ENCODE measurements around the gene SNAPC4.

DNA sequence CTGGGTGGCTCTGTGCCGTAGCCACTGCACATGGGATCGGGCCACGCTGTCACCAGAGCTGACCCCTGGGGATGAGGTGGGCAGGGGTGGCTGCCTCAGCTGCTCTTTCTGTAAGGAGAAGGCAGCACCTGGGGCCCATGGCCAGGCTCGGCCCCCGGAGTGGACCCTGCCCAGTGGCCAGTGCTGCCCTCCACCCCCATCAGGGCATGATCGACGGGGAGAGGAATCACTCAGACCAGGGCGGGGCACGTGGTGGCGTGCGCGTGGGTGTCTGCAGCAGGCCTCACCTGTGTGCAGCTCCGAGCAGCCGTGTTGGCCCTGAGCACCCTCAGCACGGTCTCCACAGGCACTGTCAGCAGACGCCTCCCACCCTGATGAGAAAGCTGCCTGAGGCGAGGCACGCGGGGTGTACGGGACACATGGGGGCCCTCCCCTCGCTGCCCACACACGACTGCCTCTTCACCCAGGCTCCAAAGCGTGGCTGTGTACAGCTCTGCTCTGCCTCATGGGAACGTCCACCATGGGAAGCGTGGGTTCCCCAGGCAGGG lies 17.9 kb downstream of the SNAPC4 start:
- TF ChIP-seq ZFP36 (IDR thresholded peaks at IDR 0.05; ENCODE audit: borderline replicate concordance, partially characterized antibody): no peak
- TF ChIP-seq POLR2A (IDR thresholded peaks at IDR 0.05; ENCODE audit: low read length): no peak
- TF ChIP-seq EP300 (IDR thresholded peaks at IDR 0.05): no peak
- TF ChIP-seq HOXA7 (CRISPR knock-in tag; IDR thresholded peaks at IDR 0.05): no peak
- TF ChIP-seq SMC3 (IDR thresholded peaks at IDR 0.05): no peak
- no peak for TF ChIP-seq SREBF2 (IDR thresholded peaks at IDR 0.05)
- TF ChIP-seq ESRRA (IDR thresholded peaks at IDR 0.05; ENCODE audit: borderline replicate concordance, low read length): no peak
- TF ChIP-seq, protein P1, sequence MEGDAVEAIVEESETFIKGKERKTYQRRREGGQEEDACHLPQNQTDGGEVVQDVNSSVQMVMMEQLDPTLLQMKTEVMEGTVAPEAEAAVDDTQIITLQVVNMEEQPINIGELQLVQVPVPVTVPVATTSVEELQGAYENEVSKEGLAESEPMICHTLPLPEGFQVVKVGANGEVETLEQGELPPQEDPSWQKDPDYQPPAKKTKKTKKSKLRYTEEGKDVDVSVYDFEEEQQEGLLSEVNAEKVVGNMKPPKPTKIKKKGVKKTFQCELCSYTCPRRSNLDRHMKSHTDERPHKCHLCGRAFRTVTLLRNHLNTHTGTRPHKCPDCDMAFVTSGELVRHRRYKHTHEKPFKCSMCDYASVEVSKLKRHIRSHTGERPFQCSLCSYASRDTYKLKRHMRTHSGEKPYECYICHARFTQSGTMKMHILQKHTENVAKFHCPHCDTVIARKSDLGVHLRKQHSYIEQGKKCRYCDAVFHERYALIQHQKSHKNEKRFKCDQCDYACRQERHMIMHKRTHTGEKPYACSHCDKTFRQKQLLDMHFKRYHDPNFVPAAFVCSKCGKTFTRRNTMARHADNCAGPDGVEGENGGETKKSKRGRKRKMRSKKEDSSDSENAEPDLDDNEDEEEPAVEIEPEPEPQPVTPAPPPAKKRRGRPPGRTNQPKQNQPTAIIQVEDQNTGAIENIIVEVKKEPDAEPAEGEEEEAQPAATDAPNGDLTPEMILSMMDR (IDR thresholded peaks at IDR 0.05): no peak

Measured in A549 (cell line).